B cell (primary cell): ENCODE measurements around the gene DUSP5.

ENCODE experiments used
- CTCF ChIP-seq: fragments of 200-600 bp; IDR thresholded peaks from one replicate; pipeline ENCODE4 v1.8.0; 2022; ENCODE audit warnings: antibody characterized with exemption, mild to moderate bottlenecking
- EZH2 ChIP-seq: IDR thresholded peaks from 2 replicates; pipeline ENCODE4 v1.6.1; 2012; ENCODE audit warnings: borderline replicate concordance, low read depth, mild to moderate bottlenecking, moderate library complexity, low read length; ENCODE audit not compliant: insufficient read depth, poor library complexity, severe bottlenecking

GRCh38 chr10:110458266-110458920 lies 39.3 kb upstream of the DUSP5 start:
- no peak for TF ChIP-seq CTCF
- no peak for TF ChIP-seq EZH2
